ENCODE measurements around the gene EPC1. TPM values are rescaled to one million over a fixed set of nuclear protein-coding genes. Genes with fewer than 3 reads are reported as not detected.
A peak's percentile ranks its signal among the peaks of the same experiment; 100 is the strongest.

Gene EPC1
- total and polyA plus RNA-seq, 3 experiments from 2014 or later, result 40.9 to 45.3 (median 41.3) TPM

DNA sequence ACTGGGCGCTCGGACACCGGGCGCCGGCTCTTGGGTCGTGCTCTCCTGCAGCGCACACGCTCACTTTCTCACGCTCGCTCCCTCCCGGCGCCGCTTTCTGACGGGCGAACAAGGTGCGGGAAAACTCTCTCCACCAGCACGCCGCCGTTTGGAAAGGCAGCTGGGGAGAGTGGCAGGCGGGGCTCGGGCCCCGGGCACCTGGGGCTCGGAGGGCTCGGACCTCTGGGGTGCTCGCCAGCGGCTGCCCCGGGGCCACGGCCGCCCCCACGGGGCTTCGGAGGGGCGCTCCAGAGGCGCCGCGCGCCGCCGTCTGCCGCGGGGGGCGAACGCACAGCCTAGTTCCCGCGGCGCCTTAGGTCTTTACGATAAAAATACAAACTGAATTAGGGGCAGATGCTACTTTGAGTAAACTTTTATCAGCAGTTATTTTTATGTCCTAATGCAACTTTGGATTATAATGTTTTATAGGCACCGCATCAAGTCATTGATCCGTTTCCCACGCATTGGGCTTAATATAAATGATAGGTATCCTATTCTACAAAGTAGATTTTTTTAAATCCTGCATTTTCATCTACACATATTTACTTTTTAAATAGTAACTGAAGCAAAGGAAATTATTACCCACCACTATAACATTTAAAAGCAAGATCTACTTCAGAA lies 535 bp upstream of the EPC1 start:
- CTCF ChIA-PET, result interaction anchor here (1.0 to 2.3 kb wide), 5 partner anchors 9 to 92 kb away, joined by 4 to 8 read pairs (median 6); no protein-coding TSS in a partner anchor
- H3K4me3 ChIP-seq (ENCODE audit: low read length), result peak overlapping the region; percentile 99
- H3K4me1 ChIP-seq (ENCODE audit: insufficient read depth, low read length), result peaks cover 55% of the 10 kb centered on the region

DNA sequence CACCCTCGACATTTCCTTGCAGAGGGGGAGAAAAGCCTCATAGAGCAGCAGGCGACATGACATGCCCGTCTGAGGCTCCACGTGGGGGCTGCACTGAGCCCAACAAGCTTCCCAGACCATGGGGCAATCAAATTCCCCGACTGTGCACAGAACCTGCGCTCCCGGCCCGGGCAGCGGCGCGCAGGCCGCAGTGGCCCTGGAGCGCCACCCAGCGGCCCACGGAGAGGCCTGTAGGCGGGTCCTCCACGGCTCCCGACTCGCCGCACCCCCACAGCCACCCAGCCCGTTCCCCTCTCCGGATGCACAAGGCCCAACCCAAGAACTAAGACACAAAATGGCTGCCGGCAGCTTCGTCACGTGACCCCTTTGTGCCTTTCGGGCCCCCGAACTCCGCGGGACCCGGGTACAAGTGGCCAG lies 816 bp downstream of the EPC1 start:
- Mint-ChIP-seq H3K27ac (peak overlapping the region; percentile 99 to 100 (median 100)), H3K9me3 (no peaks in the 10 kb centered on the region), H3K36me3 (peaks cover 0 to 36% (median 8%) of the 10 kb centered on the region in 3 donors), H3K27me3 (peaks cover 0 to 4% of the 10 kb centered on the region in 2 donors), H3K4me3 (peak overlapping the region; percentile 95 to 98 (median 97)), H3K4me1 (peaks cover 67 to 79% (median 77%) of the 10 kb centered on the region in 3 donors)
- peak; percentile 93 to 98 (median 97) for DNase-seq
- Histone ChIP-seq H3K9me3 (ENCODE audit: low read length) (no peaks in the 10 kb centered on the region), H3K4me3 (ENCODE audit: low read length) (peak overlapping the region; percentile 99), H3K36me3 (ENCODE audit: insufficient read depth, low read length) (peaks cover 5% of the 10 kb centered on the region), H3K27me3 (ENCODE audit: insufficient read depth, low read length, poor library complexity, severe bottlenecking) (no peaks in the 10 kb centered on the region), H3K27ac (ENCODE audit: low read depth, low read length) (peak overlapping the region; percentile 100), H3K4me1 (ENCODE audit: insufficient read depth, low read length) (peaks cover 62% of the 10 kb centered on the region)
- CTCF ChIA-PET, result interaction anchor here (0.6 to 3.1 kb wide), 29 partner anchors 9 to 773 kb away, joined by 3 to 21 read pairs (median 6); partner anchors contain the start of gene CCDC7
- POLR2A ChIA-PET, result interaction anchor here (0.8 to 2.0 kb wide), 8 partner anchors 10 to 113 kb away, joined by 3 to 18 read pairs (median 4); partner anchors contain the start of gene CCDC7

More for the DNA sequence above, 535 bp upstream of the EPC1 start:
- Mint-ChIP-seq H3K4me3 (peak overlapping the region; percentile 75 to 98 (median 94)), H3K27me3 (peaks cover 0 to 4% of the 10 kb centered on the region in 2 donors), H3K36me3 (peaks cover 0 to 33% (median 8%) of the 10 kb centered on the region in 3 donors), H3K4me1 (peaks cover 58 to 71% (median 70%) of the 10 kb centered on the region in 3 donors), H3K9me3 (no peaks in the 10 kb centered on the region), H3K27ac (peak overlapping the region in 7 of 8 donors; percentile 22 to 100 (median 73))
- Histone ChIP-seq H3K9me3 (ENCODE audit: low read length) (no peaks in the 10 kb centered on the region), H3K36me3 (ENCODE audit: insufficient read depth, low read length) (peaks cover 5% of the 10 kb centered on the region), H3K27ac (ENCODE audit: low read depth, low read length) (peak overlapping the region; percentile 100), H3K27me3 (ENCODE audit: insufficient read depth, low read length, poor library complexity, severe bottlenecking) (no peaks in the 10 kb centered on the region)
- POLR2A ChIA-PET, result interaction anchor here (1.1 to 2.5 kb wide), 3 partner anchors 9 to 31 kb away, joined by 3 to 9 read pairs (median 5); no protein-coding TSS in a partner anchor
- no peak for DNase-seq

DNA sequence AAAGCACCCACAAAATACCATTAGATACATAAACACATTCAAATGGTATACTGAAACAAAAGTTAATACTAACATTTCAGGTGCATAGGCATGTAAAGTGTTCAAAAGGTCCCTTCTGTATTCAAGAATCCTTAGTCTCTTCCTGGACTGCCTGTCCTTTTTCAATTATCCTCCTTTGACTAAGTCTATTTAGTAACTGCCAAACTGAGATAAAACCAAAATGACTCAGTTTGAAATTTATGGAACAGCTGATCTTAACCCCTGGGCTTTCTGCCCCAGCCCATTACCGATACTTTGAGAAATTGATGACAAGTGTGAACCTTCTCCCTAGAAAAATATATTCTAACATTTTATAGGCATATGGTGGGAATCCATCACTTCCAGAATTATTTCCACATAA lies 5.4 kb downstream of the EPC1 start:
- Histone ChIP-seq H3K27me3 (ENCODE audit: insufficient read depth, low read length, poor library complexity, severe bottlenecking) (no peaks in the 10 kb centered on the region), H3K27ac (ENCODE audit: low read depth, low read length) (no peak overlapping the region), H3K9me3 (ENCODE audit: low read length) (no peaks in the 10 kb centered on the region), H3K4me3 (ENCODE audit: low read length) (no peak overlapping the region), H3K36me3 (ENCODE audit: insufficient read depth, low read length) (peaks cover 5% of the 10 kb centered on the region), H3K4me1 (ENCODE audit: insufficient read depth, low read length) (peaks cover 83% of the 10 kb centered on the region)
- Mint-ChIP-seq H3K4me3 (peak overlapping the region in 6 of 7 donors; percentile 46 to 62 (median 56)), H3K27me3 (peaks cover 0 to 3% of the 10 kb centered on the region in 2 donors), H3K27ac (peak overlapping the region in 6 of 8 donors; percentile 9 to 68 (median 46)), H3K4me1 (peaks cover 86 to 90% (median 88%) of the 10 kb centered on the region in 3 donors), H3K36me3 (peaks cover 0 to 54% (median 7%) of the 10 kb centered on the region in 3 donors), H3K9me3 (no peaks in the 10 kb centered on the region)
- CTCF ChIA-PET, result no interaction called here
- POLR2A ChIA-PET, result interaction anchor here (0.7 kb wide), 1 partner anchor 8 kb away, joined by 3 read pairs; no protein-coding TSS in a partner anchor
- DNase-seq, result no peak

DNA sequence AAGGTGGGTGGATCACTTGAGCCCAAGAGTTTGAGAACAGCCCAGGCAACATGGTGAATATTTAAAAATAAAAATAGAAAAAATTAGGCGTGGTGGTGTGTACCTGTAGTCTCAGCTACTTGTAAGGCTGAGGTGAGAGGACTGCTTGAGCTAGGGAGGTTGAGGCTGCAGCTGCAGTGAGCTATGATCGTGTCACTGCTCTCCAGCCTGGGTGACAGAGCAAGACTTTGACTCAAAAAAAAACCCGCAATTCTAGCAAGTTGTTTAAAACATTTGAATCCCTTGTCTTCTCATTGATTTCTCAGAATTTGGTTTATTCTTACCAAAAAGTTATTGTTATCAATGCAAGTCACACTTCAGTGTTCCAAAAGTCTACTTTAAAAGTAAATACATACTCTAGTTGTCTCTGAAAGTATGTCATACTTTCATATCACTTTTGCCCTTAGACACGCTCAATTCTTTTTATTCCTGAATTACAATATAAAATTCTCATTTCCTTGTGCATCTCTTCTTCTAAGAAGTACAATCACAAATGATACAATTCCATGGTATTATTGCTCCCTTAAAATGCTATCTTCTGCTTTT lies 6.3 kb downstream of the EPC1 start:
- H3K4me1 ChIP-seq (ENCODE audit: insufficient read depth, low read length), result peaks cover 92% of the 10 kb centered on the region
- DNase-seq, result no peak
- no peak overlapping the region for H3K27ac ChIP-seq (ENCODE audit: low read depth, low read length)
- Mint-ChIP-seq H3K27me3 (peaks cover 0 to 2% of the 10 kb centered on the region in 2 donors), H3K36me3 (peaks cover 0 to 48% (median 12%) of the 10 kb centered on the region in 3 donors), H3K4me1 (peaks cover 91 to 96% (median 96%) of the 10 kb centered on the region in 3 donors), H3K27ac (peak overlapping the region in 5 of 8 donors; percentile 12 to 65 (median 48)), H3K9me3 (no peaks in the 10 kb centered on the region), H3K4me3 (peak overlapping the region; percentile 8 to 68 (median 57))
- no peak overlapping the region for H3K4me3 ChIP-seq (ENCODE audit: low read length)
- no peaks in the 10 kb centered on the region for H3K9me3 ChIP-seq (ENCODE audit: low read length)
- H3K27me3 ChIP-seq (ENCODE audit: insufficient read depth, low read length, poor library complexity, severe bottlenecking), result no peaks in the 10 kb centered on the region
- H3K36me3 ChIP-seq (ENCODE audit: insufficient read depth, low read length), result peaks cover 5% of the 10 kb centered on the region
- ChIA-PET POLR2A (no interaction called here), CTCF (no interaction called here)

DNA sequence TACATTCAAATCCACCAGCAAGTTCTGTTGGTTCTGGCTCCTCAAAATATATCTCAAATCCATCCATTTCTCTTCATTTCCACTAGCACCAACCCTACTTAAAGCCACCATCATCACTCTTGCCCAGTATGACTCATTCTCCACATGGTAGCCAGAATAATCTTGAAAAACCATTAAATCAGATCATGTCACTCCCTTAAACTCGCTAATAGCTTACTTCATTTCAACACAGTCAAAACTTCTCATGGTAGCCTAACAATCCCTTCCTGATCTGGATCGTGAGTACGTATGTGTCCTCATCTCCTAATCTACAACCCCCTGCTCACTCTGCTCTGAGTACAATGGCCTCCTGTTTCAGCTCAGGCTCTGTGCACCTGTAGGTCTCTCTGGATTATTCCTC lies 8.7 kb downstream of the EPC1 start:
- H3K27me3 Mint-ChIP-seq, result peaks cover 0 to 2% of the 10 kb centered on the region in 2 donors
- H3K4me1 Mint-ChIP-seq, result peaks cover 95 to 96% (median 96%) of the 10 kb centered on the region in 3 donors
- H3K4me3 Mint-ChIP-seq, result peak overlapping the region in 6 of 7 donors; percentile 21 to 68 (median 47)
- Histone ChIP-seq H3K4me3 (ENCODE audit: low read length) (no peak overlapping the region), H3K27me3 (ENCODE audit: insufficient read depth, low read length, poor library complexity, severe bottlenecking) (no peaks in the 10 kb centered on the region), H3K27ac (ENCODE audit: low read depth, low read length) (no peak overlapping the region), H3K9me3 (ENCODE audit: low read length) (no peaks in the 10 kb centered on the region), H3K36me3 (ENCODE audit: insufficient read depth, low read length) (no peaks in the 10 kb centered on the region), H3K4me1 (ENCODE audit: insufficient read depth, low read length) (peaks cover 92% of the 10 kb centered on the region)
- H3K27ac Mint-ChIP-seq, result peak overlapping the region in 6 of 8 donors; percentile 2 to 83 (median 50)
- H3K9me3 Mint-ChIP-seq, result no peaks in the 10 kb centered on the region
- POLR2A ChIA-PET, result no interaction called here
- no peak for DNase-seq
- CTCF ChIA-PET, result interaction anchor here (1.4 to 3.3 kb wide), 3 partner anchors 7 to 40 kb away, joined by 4 to 21 read pairs (median 5); no protein-coding TSS in a partner anchor
- H3K36me3 Mint-ChIP-seq, result peaks cover 0 to 39% (median 12%) of the 10 kb centered on the region in 3 donors

DNA sequence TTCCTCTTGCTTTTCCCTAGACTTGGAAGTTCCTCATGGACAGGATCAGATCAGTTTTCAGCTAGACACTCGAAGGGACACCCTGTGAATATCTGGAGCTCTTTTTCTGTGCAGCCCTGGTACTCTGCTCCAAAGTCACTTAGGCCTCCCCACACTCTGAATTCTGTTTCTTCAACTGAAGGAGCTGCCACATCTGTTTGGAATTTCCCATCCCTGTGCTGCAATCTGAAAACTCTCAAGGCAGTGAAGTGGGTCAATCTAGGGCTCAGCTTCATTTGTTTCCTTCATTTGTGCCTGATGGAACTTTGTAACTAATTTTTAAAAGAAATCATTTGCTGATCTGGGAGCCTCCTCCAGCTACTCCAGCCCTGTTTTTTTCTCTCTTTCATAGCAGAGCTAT lies 9.6 kb downstream of the EPC1 start:
- Mint-ChIP-seq H3K4me1 (peaks cover 97 to 100% (median 100%) of the 10 kb centered on the region in 3 donors), H3K36me3 (peaks cover 0 to 42% (median 12%) of the 10 kb centered on the region in 3 donors), H3K27me3 (peaks cover 0 to 2% of the 10 kb centered on the region in 2 donors), H3K9me3 (no peaks in the 10 kb centered on the region), H3K4me3 (peak overlapping the region in 4 of 7 donors; percentile 26 to 68 (median 54)), H3K27ac (peak overlapping the region; percentile 4 to 83 (median 62))
- H3K36me3 ChIP-seq (ENCODE audit: insufficient read depth, low read length), result no peaks in the 10 kb centered on the region
- ChIA-PET POLR2A (interaction anchor here (1.6 kb wide), 1 partner anchor 9 kb away, joined by 3 read pairs; no protein-coding TSS in a partner anchor), CTCF (interaction anchor here (1.4 to 3.3 kb wide), 3 partner anchors 8 to 41 kb away, joined by 4 to 21 read pairs (median 5); no protein-coding TSS in a partner anchor)
- DNase-seq, result no peak
- no peaks in the 10 kb centered on the region for H3K9me3 ChIP-seq (ENCODE audit: low read length)
- H3K4me3 ChIP-seq (ENCODE audit: low read length), result no peak overlapping the region
- H3K27me3 ChIP-seq (ENCODE audit: insufficient read depth, low read length, poor library complexity, severe bottlenecking), result no peaks in the 10 kb centered on the region
- H3K27ac ChIP-seq (ENCODE audit: low read depth, low read length), result no peak overlapping the region
- H3K4me1 ChIP-seq (ENCODE audit: insufficient read depth, low read length), result peaks cover 96% of the 10 kb centered on the region

DNA sequence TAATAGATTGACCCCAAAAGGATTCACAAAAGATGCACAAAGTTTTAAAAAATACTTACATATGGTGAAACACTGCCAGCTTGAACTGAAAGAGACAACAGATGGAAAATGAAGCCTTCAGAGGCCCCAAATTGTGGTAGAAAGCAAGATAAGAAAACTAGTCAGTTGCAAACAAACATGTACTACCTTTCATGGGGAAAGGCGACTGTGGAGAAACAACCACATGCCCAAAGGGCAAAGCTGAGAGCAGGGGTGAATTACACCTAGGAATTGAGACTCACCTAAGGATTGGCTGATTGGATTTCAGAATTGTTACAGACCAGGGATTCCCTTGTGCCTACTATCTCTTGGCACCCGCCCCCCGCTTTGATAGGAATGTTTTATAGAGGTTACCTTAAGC lies 13.1 kb downstream of the EPC1 start:
- peak overlapping the region; percentile 30 to 93 (median 72) for H3K27ac Mint-ChIP-seq
- peaks cover 96% of the 10 kb centered on the region for H3K4me1 ChIP-seq (ENCODE audit: insufficient read depth, low read length)
- H3K9me3 ChIP-seq (ENCODE audit: low read length), result no peaks in the 10 kb centered on the region
- no peak overlapping the region for H3K4me3 ChIP-seq (ENCODE audit: low read length)
- no peak for DNase-seq
- no peaks in the 10 kb centered on the region for H3K27me3 ChIP-seq (ENCODE audit: insufficient read depth, low read length, poor library complexity, severe bottlenecking)
- CTCF ChIA-PET, result interaction anchor here (1.8 kb wide), 1 partner anchor 12 kb away, joined by 7 read pairs; no protein-coding TSS in a partner anchor
- peaks cover 0 to 36% (median 12%) of the 10 kb centered on the region in 3 donors for H3K36me3 Mint-ChIP-seq
- H3K4me1 Mint-ChIP-seq, result peaks cover 94 to 98% (median 97%) of the 10 kb centered on the region in 3 donors
- no peak overlapping the region for H3K27ac ChIP-seq (ENCODE audit: low read depth, low read length)
- POLR2A ChIA-PET, result interaction anchor here (0.6 to 0.9 kb wide), 3 partner anchors 12 to 640 kb away, joined by 3 read pairs; no protein-coding TSS in a partner anchor
- no peaks in the 10 kb centered on the region for H3K36me3 ChIP-seq (ENCODE audit: insufficient read depth, low read length)
- H3K27me3 Mint-ChIP-seq, result no peaks in the 10 kb centered on the region
- no peaks in the 10 kb centered on the region for H3K9me3 Mint-ChIP-seq
- peak overlapping the region in 5 of 7 donors; percentile 9 to 55 (median 33) for H3K4me3 Mint-ChIP-seq
